Thoracic aorta (tissue), 2 donors: ENCODE measurements around the gene RPL35. TPM values are rescaled to one million over a fixed set of nuclear protein-coding genes. Genes with fewer than 3 reads are reported as not detected.

Experiments used
- ATAC-seq: fragments of 150-250 bp; one replicate; pipeline ENCODE4 v1.8.0; 2017; ENCODE audit warnings: low read depth; ENCODE audit not compliant: insufficient number of reproducible peaks, low FRiP score
- DNase-seq: peaks from one replicate; pipeline ENCODE4 v3.0.0-alpha.2; 2020; ENCODE audit warnings: low spot score
- H3K27ac ChIP-seq, 2 donors: fragments of 200-600 bp; sonication (generic); 1 replicate in 1 of 2; 2 replicates in 1 of 2; pipeline ENCODE4 v1.5.1; 2016; ENCODE audit warnings: mild to moderate bottlenecking in 2 of 2, moderate library complexity in 2 of 2
- H3K27me3 ChIP-seq: fragments of 200-600 bp; sonication (generic); replicated peaks from 2 replicates; pipeline ENCODE4 v1.6.0; 2016; ENCODE audit warnings: mild to moderate bottlenecking; ENCODE audit not compliant: insufficient read depth
- H3K36me3 ChIP-seq: fragments of 200-600 bp; sonication (generic); one replicate; pipeline ENCODE4 v1.5.1; 2016
- H3K4me1 ChIP-seq, 2 donors: fragments of 200-600 bp; sonication (generic); 1 replicate in 1 of 2; 2 replicates in 1 of 2; pipeline versions ENCODE4 v1.5.1 to v1.6.0; 2016; ENCODE audit warnings: low read depth in 2 of 2, mild to moderate bottlenecking in 1 of 2; ENCODE audit not compliant: control insufficient read depth in 1 of 2
- H3K4me3 ChIP-seq: fragments of 200-600 bp; sonication (generic); 2 replicates; pipeline ENCODE4 v1.5.1; 2016; ENCODE audit warnings: mild to moderate bottlenecking
- H3K9me3 ChIP-seq: fragments of 200-600 bp; sonication (generic); 2 replicates; pipeline ENCODE4 v1.5.1; 2016
- CTCF ChIP-seq: fragments of 200-600 bp; sonication (generic); IDR thresholded peaks from one replicate; pipeline ENCODE4 v1.5.1; 2019; ENCODE audit warnings: antibody characterized with exemption
- total RNA-seq, 2 donors: library from RNA; depleted of rRNA; stranded (reverse); fragments of >200 nt; gene quantifications; one replicate each; pipeline versions ENCODE4 v1.1.0 to v1.2.3, GENCODE V29; 2016

The RPL35 gene
- total RNA-seq, 2 donors from 2014 or later = 1,079 to 1,187 TPM

- Histone ChIP-seq H3K9me3 (no peaks in the 10 kb centered on the region), H3K4me1 (peaks cover 0 to 9% of the 10 kb centered on the region in 2 donors), H3K36me3 (no peaks in the 10 kb centered on the region), H3K27ac (no peak overlapping the region), H3K4me3 (no peak overlapping the region), H3K27me3 (no peaks in the 10 kb centered on the region)
- ATAC-seq = no peak
- no peak for TF ChIP-seq CTCF
- no peak for DNase-seq
Measured at GRCh38 chr9:124835026-124835557, 26.7 kb downstream of the RPL35 start.

- H3K9me3 ChIP-seq = no peaks in the 10 kb centered on the region
- H3K27me3 ChIP-seq = no peaks in the 10 kb centered on the region
- no peak for TF ChIP-seq CTCF
- ATAC-seq (no peak), DNase-seq (no peak)
- no peaks in the 10 kb centered on the region for H3K36me3 ChIP-seq
- H3K27ac ChIP-seq = no peak overlapping the region
- no peak overlapping the region for H3K4me3 ChIP-seq
- peaks cover 0 to 9% of the 10 kb centered on the region in 2 donors for H3K4me1 ChIP-seq
Measured at GRCh38 chr9:124834591-124834990, 27.2 kb downstream of the RPL35 start.

GRCh38 chr9:124831642-124832364 is 30.0 kb downstream of the RPL35 start:
- Histone ChIP-seq H3K27me3 (no peaks in the 10 kb centered on the region), H3K36me3 (no peaks in the 10 kb centered on the region), H3K4me1 (peaks cover 0 to 9% of the 10 kb centered on the region in 2 donors), H3K27ac (no peak overlapping the region), H3K9me3 (no peaks in the 10 kb centered on the region), H3K4me3 (no peak overlapping the region)
- TF ChIP-seq CTCF = no peak
- no peak for ATAC-seq
- DNase-seq = no peak

- H3K4me3 ChIP-seq = no peak overlapping the region
- ATAC-seq (no peak), DNase-seq (no peak)
- H3K27me3 ChIP-seq = no peaks in the 10 kb centered on the region
- no peaks in the 10 kb centered on the region for H3K9me3 ChIP-seq
- H3K4me1 ChIP-seq = peaks cover 0 to 9% of the 10 kb centered on the region in 2 donors
- no peak for TF ChIP-seq CTCF
- H3K27ac ChIP-seq = no peak overlapping the region
- no peaks in the 10 kb centered on the region for H3K36me3 ChIP-seq
Measured at GRCh38 chr9:124830593-124830992, 31.2 kb downstream of the RPL35 start.

- peaks cover 3% of the 10 kb centered on the region for H3K9me3 ChIP-seq
- H3K4me1 ChIP-seq = no peaks in the 10 kb centered on the region
- no peaks in the 10 kb centered on the region for H3K36me3 ChIP-seq
- DNase-seq = no peak
- no peak for TF ChIP-seq CTCF
- no peaks in the 10 kb centered on the region for H3K27me3 ChIP-seq
- H3K4me3 ChIP-seq = no peak overlapping the region
- no peak for ATAC-seq
- H3K27ac ChIP-seq = no peak overlapping the region
Measured at GRCh38 chr9:124829334-124829669, 32.5 kb downstream of the RPL35 start.
